ENCODE results near the gene GABRA4. TPM values are rescaled to one million over a fixed set of nuclear protein-coding genes. Genes with fewer than 3 reads are reported as not detected.

Gene GABRA4
- total RNA-seq, 2 donors from 2014 or later = 0.14 to 0.24 TPM

DNA sequence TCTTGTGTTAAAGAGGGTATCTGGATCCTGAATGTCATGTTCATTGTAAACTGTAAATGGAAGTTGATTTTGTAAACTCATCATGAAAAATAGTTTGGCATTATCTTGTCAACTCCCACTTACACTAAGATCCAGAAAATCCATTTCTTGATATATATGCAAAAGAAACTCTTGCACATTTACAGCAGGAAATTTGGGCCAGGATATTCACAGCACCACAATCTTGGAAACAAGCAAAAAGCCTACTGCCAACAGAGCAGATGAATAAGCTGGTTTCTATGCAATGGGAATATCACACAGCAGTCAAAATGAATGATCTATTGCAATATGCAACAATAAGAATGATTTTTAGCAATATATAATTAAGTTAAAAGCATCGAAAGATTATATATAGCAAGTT is 8.6 kb downstream of the GABRA4 start:
- DNase-seq (no peak), ATAC-seq (no peak)
- intact Hi-C loops (cut with DNase I, micrococcal nuclease) = no loop called here

DNA sequence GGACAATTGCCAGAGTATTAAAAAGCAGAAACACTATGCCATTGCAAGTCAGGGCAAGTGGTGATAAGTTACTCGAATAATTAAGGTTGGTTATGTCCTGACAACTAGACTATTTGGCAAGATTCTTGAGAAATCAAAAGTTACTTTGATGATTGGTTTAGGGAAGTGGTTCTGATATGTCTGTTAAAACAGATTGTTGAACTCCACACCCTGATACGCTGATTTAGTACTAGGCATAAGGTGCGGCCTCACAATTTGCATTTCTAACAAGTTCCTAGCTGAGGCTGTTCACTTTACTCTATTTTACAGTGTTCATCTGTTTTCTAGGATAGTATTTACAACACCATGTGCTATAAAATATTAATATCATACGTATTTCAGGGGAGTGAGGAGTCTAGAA is 12.5 kb downstream of the GABRA4 start:
- ATAC-seq (no peak), DNase-seq (no peak)
- intact Hi-C loops (cut with DNase I, micrococcal nuclease) = no loop called here

DNA sequence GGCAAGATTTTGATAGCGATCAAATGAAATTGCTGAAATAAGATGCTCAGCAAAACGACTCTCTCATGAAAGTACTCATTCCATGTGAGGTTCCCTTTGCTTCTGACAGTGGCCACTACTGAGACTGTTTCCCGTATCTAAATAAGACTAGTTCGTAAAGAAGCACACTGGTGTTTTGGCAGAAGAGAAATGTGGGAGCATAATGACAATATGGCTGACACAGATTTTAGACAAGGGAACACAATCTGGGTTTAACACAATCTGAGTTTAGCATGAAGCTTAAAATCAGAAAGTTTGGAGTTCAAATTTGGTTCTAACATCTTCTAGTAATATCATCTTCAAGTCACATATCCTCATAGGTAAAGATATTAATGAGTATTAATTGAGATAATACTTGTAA is 13.7 kb downstream of the GABRA4 start:
- no peak for ATAC-seq
- intact Hi-C loops (cut with DNase I, micrococcal nuclease) = no loop called here

DNA sequence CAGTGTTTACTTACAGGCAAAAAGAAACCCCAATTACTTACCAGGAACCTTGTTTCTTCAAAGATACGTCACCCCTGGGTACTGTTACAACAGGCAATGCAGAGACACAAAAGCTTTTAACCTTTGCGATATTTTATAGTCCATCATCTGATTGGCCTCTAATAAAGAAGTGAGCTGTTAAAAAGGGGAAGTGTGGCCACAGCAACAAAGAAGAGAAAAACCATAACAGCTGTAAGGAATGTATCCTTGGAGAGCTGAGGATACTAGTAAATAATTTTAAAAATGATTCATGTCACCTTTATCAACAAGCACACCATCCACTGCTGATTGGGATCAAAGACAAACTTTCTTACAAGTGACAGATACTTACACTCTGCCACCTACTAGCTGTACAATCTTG is 14.1 kb downstream of the GABRA4 start:
- ATAC-seq (no peak), DNase-seq (no peak)
- intact Hi-C loops (cut with DNase I, micrococcal nuclease) = no loop called here

More for the DNA sequence above, 13.7 kb downstream of the GABRA4 start:
- no peak for DNase-seq

DNA sequence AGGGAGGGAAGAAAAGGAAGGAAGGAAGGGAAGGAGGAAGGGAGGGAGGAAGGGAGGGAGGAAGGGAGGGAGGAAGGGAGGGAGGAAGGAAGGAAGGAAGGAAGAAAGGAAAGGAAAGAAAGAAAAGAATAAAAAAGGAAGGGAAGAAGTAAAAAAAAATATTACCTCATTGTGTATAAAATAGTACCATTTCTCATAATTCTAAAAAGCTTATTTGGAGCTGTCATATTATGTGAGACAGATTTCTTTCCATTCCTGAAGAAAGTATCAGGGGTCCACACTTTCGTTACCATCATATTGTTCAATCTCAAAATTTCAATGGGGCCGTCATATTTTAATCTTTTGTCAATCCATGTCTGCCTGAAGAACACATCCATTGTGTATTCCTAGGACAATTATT is 16.1 kb downstream of the GABRA4 start:
- DNase-seq (no peak), ATAC-seq (no peak)
- intact Hi-C loops (cut with DNase I, micrococcal nuclease) = no loop called here

DNA sequence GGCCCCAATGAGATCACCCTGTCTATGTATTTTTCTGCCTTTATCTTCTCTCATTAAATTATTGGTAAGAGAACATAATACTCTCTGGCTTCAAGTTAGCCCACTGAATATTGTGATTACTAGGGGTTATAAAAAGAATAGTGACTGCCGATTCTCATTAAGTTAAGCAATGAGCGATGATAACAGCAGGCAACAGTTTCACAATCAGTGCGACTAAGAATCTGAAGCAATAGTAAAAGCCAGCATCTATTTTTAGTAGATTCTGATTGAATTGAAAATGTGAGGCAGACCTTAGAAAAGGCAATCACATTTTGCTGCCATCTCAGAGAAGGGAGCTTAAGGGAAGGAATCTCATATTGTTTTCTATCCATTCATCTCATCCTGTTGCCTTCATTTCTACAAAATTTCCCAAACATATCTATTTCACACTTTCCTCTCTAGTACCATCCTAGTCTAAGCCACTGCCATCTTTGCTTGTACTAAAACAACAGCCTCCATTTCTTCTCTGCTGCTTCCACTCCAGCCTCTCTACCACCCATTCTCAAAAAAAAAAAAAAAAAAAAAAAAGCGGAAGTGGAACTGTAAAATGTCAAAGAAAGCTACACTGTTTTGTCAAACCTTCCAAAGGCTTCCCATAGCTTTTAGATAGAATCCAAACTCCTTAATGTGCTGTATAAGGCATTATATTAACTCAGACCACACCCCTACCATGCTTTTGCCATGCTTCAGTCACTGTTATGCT is 17.4 kb downstream of the GABRA4 start:
- no peak for ATAC-seq
- intact Hi-C loops (cut with DNase I, micrococcal nuclease) = no loop called here
- DNase-seq = no peak

DNA sequence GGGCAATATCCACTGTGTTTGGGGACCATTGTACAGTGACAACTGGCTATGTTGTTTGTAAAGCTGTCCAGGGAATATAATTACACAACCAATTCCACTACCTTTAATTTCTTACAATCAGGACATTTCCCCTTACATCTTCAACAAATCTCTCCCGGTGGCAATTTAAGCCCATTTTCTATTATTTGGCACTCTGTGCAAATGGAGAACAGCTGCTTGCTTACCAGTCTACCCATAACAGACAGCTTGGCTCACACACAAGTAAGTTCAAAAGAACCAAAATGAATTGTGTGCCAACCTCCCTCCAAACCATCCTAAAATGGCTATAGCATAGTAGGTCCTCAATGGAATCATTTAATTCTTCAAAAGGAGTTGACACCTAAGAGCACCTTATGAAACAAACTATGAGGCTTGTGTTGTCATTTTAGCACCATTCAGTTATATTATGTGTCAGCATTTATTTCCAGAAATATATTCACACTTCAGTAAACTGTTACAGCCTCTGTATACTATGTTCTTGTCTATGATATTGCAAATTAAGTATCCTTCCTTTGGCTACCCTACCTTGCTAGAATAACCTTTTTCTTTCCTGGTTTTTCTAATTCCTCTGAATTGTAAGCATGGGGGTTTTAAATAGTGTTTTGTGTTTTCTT is 18.4 kb downstream of the GABRA4 start:
- no peak for DNase-seq
- intact Hi-C loops (cut with DNase I, micrococcal nuclease) = no loop called here
- ATAC-seq = no peak

DNA sequence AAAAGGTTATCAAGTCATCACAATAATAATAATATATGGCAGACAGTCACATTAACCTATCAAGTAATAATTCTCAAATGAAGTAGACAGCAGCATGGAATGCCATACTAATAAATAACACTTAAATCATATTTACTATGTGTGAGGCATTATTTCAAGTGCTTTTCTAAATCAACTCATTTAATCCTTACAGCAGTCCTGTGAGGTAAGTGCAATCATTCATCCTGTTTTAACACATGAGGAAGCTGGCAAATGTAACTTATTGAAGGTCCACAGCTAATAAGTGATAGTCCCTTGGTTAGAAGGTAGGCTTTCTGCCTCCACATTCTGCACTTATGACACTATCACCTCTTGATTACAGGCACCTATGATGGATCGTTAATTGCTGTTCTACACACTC is 24.5 kb downstream of the GABRA4 start:
- intact Hi-C loops (cut with DNase I, micrococcal nuclease) = no loop called here
- ATAC-seq = no peak
- DNase-seq = no peak

DNA sequence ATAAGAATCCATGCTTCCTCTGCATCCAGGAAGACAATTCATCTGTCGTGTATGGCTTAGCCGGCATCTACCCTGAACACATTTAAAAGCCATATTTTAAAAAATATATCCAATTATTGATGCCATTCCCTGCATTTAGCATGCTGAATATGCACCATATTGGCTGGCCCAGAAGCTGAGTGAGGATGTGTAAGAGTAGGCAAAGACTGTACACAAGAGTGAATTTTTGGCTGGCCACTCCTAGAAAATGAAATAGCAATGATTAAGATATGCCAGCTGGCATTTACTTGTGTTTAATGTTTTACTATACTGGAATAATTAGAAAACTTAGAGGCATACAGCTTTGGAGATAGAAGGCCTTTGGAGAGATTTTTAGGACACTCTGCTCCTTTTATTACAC is 25.8 kb downstream of the GABRA4 start:
- intact Hi-C loops (cut with DNase I, micrococcal nuclease) = no loop called here
- ATAC-seq (no peak), DNase-seq (no peak)

DNA sequence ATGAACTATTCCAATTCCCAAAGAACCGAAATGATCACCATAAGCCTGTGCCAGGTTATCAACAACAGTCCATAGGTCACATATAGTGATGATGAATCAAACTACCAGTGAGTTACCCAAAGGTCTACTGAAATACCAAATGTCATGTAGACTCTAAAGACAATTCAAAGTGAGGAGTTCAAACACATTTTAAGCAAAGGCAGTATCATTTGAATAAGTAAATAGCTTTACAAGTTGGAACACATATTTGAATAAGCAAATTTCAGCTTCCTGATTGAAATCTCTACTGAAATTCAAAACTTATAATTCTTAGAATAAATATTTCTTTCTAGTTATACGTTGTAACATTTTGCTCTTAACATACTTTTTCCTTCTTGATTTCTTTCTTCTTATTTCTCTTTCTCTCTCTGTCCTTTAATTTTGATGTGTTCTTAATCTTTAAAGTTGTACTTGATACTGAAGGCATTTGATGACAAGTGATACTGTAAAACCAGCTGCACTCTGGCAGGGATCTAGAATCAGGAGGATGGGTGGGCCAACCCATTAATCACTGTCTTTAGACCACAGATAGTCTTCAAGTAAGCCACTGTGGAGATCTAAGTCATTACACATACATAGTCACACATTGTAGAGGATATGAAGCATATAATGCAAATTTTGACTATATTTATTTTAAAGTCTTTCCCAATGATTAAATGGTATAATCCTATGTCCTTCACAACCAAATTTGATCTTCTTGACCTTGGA is 34.5 kb downstream of the GABRA4 start:
- DNase-seq (no peak), ATAC-seq (no peak)
- intact Hi-C loops (cut with DNase I, micrococcal nuclease) = no loop called here

DNA sequence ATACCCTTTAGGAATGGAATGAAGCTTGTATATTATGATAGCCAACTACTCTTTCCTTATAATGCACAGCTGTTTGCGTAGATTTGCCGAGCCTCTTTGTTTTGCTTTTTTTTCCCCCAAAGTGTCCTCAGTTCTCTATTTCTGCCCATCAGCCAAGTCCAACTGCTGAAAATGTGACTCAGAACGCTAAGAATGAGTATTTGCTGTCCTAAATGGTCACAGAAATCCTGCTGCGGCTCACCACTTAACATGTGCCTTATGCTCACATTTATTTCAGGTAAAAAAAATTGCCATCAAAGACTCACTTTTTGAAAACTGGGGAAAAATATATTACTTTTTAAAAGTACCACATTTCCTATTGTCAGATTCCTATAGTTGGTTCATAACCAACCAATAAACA is 36.9 kb downstream of the GABRA4 start:
- DNase-seq (no peak), ATAC-seq (no peak)
- intact Hi-C loops (cut with DNase I, micrococcal nuclease) = no loop called here

DNA sequence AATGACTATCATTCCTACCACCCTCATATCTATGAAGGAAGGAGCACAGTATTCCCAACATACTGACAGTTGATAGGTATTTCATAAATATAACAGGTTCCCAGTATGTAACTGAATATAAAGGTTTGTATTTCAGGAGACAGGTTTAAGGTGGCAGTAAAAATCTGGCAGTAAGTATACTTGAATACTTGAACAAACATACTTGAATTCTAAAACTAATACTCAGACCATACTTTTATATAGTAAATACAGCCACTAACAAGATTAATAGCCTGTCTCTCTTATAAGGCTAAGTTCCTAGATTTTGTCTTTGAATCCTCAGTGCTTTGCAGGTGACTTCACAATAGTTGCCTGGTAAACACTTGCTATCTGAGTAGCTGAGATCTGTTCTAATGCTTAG is 37.8 kb downstream of the GABRA4 start:
- ATAC-seq (no peak), DNase-seq (no peak)
- intact Hi-C loops (cut with DNase I, micrococcal nuclease) = no loop called here

DNA sequence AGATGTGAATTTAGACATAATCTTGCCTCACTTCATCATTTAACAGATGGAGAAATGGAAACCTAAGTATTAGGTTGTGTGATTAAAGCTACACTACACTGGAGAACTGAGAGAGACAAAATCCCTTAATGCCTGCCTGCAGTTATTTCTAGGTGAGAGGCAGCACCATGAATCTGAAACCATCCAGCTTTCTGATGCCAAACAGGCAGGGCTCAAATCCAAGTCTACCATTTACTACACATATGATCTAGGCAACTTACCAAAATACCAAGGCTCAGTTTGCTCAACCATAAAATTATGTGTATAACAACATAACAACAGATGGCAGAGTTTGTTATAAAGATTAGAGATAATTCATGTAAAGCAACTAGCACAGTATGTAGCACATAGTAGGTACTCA is 38.7 kb downstream of the GABRA4 start:
- intact Hi-C loops (cut with DNase I, micrococcal nuclease) = no loop called here
- DNase-seq (no peak), ATAC-seq (no peak)

DNA sequence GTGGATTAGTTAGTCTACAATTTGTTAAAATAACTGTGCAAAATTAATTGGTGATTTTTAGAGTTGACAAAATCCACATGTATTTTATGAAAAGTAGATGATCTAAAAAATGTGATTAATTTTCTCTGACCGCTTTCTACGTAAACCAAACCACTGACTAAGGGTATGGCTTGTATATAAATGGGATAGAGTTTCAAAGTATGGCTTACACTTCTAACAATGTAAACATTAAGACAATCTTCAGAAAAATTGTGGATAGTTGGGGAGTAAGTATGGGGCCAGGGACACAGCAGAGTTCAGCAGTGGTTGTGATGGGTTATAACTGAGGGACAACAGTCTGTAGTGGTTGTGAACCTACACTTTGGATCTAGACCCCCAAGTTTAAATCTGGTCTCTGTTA is 39.8 kb downstream of the GABRA4 start:
- no peak for ATAC-seq
- intact Hi-C loops (cut with DNase I, micrococcal nuclease) = no loop called here
- DNase-seq = no peak

DNA sequence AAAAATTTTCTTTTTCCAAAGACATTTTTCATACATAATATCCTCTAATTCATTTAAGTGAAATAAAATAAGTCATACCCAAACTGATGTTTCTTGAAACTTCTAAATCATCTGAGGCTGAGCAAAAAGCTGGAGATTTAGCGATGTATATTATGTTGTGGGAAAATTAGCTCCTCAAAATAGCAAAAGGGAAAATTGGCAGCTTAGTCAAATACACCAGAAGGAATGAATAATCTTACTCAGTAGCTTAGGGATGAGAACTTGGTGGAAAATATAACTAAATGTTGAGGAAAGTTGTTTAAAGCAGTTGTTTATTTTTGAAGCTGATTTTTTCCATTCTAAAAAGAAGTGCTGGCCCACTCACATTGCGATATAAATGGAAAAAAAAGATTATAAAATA is 40.9 kb downstream of the GABRA4 start:
- intact Hi-C loops (cut with DNase I, micrococcal nuclease) = no loop called here
- no peak for ATAC-seq
- DNase-seq = no peak

DNA sequence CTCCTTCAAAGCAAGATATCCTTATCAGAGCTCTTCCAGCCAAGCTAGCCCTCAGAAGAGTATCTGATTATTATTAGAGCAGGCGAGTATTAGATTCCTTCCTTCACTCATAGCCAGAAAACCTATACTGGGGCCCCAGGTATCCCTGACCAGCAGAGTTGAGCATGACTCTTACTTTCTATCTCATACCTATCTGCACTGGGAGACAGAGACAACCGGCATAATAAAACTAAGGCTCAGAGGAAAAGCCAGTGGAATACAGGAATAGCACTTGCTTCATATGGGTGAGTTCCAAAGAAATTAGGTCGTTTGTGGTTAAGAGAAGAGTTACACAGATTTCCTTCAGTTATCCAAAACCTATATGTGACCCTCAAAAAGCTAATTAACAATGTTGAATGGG is 42.6 kb downstream of the GABRA4 start:
- no peak for ATAC-seq
- intact Hi-C loops (cut with DNase I, micrococcal nuclease) = no loop called here

DNA sequence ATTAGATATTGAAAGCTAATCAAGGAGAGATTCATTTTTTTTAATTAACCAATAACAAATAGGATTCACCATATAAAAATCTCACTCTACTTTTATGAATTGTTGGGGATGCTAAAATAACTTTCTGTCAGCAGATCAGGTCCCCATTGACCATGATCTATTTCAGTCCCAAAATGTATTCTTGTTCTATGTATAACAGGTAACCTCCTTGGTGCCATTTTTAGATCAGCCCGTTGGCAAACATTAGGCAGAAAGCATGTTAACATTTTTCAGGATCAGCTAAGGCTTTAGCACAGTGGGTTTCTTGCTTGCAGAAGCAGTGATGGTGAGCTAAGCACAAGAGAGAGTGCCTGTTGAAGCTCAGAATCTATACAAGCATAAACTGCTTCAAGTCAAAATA is 43.6 kb downstream of the GABRA4 start:
- intact Hi-C loops (cut with DNase I, micrococcal nuclease) = no loop called here
- DNase-seq (no peak), ATAC-seq (no peak)

More for the DNA sequence above, 42.6 kb downstream of the GABRA4 start:
- DNase-seq = no peak

DNA sequence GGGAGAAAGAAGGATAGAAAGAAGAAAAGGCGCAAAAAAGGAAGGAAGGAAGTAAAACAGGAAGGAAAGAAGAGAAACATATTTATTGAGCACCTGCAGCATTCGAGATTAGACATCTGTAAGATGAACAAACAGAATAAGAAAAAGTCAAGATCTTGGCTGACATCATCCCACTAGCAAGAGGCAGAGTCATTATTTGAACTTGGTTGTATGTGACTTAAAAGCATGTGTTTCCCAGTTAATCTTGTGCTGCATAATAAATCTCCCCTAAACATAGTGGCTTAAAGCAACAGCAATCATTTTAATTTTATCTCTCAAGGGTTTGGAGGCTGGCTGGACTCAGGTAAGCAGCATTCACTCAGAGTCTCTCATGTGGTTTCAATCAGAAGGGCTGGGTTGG is 45.8 kb downstream of the GABRA4 start:
- intact Hi-C loops (cut with DNase I, micrococcal nuclease) = no loop called here
- no peak for ATAC-seq

DNA sequence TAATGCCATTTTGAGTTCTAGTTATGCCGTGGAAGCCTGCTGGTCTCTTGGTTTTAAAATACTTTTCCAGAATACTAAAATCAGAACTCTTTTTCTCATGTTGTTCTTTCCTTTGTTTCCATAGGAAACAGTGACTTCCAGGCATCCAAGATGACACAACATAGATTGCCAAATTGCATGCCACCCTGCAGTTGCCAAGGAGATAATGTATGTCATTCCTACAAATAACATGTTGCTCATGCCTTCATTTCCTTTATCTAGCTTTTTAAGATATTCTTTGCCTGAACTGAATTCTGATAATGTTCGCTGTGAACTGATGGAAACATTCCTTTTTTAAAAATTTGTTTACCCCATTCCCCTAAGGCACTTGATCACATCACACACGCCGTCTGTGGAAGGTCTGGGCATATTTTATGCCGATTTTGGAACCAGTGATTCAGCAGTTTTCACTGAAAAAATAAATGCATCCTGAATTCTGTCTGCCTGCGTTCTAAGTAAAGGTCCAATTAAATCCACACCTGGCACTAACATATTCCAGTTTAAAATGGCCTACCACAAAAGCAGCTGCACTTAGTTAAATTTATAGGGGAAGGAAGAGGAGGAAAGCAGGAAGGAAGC is 46.4 kb downstream of the GABRA4 start:
- DNase-seq = no peak
- intact Hi-C loops (cut with DNase I, micrococcal nuclease) = no loop called here
- ATAC-seq = no peak

More for the DNA sequence above, 45.8 kb downstream of the GABRA4 start:
- DNase-seq = no peak

DNA sequence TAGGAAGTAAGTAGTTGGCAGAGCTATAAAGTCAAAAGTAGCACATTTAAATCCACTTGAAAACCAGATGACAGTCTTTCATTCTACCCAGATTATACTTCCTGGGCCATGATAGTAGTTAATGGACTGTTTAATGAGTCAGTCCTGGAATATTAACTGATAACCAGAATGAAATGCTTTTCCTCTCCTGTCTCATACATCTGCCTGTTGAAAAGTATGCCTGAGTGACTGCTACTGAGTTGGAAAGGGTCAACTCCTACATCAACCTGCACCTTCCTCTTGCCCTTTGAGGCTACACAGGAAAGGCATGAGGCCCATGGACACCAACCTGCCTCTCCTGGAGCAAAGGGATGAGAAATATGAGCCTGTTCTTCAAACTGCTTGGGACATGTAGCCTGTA is 48.3 kb downstream of the GABRA4 start:
- no peak for ATAC-seq
- intact Hi-C loops (cut with DNase I, micrococcal nuclease) = no loop called here
- no peak for DNase-seq

Measured in left colon (tissue), 2 donors.